NCI-H748 treated with DMSO at 0.1 percent for 48 hours (cell line): ENCODE results near the gene PTGR1.
A peak's percentile ranks its signal among the peaks of the same experiment; 100 is the strongest.

Source experiments
- DNase-seq: peaks from one replicate; lab custom pipeline; 2025; lab: John Stamatoyannopoulos, UW

PTGR1 gene

GRCh38 chr9:111542497-111543254, 56.8 kb downstream of the PTGR1 start:
- no peak for DNase-seq

GRCh38 chr9:111533099-111533790, 66.2 kb downstream of the PTGR1 start:
- no peak for DNase-seq

GRCh38 chr9:111531716-111532115, 67.7 kb downstream of the PTGR1 start:
- DNase-seq, result no peak

- no peak for DNase-seq
Observed at GRCh38 chr9:111529787-111530186, 69.7 kb downstream of the PTGR1 start.

GRCh38 chr9:111527347-111527746, 72.1 kb downstream of the PTGR1 start:
- no peak for DNase-seq

GRCh38 chr9:111525056-111525977, 74.1 kb downstream of the PTGR1 start, which contains the start of gene ZNF483:
Gene ZNF483, plus strand, starts transcription at chr9:111525179. Its CDS starts 2,217 bp downstream, at chr9:111527396.
- DNase-seq, result peak; percentile 80

- no peak for DNase-seq
Observed at GRCh38 chr9:111524731-111525055, 74.8 kb downstream of the PTGR1 start.

- DNase-seq, result no peak
Observed at GRCh38 chr9:111516061-111516465, 83.4 kb downstream of the PTGR1 start.

- DNase-seq, result no peak
Observed at GRCh38 chr9:111514967-111515366, 84.5 kb downstream of the PTGR1 start.
